HepG2 (cell line): ENCODE results near the gene LIMK2. TPM values are rescaled to one million over a fixed set of nuclear protein-coding genes. Genes with fewer than 3 reads are reported as not detected.

Source experiments
- ATAC-seq: fragments of 200-7000 bp; cut with Tn5 transposase; 3 replicates; pipeline ENCODE4 v1.9.1; 2020; ENCODE audit warnings: mild to moderate bottlenecking, moderate library complexity
- BruUV-seq: library from RNA; stranded (reverse); fragments of 400-500 nt; replicated peaks from 2 replicates; lab custom pipeline; 2021; lab: Mats Ljungman, UMichigan
- CTCF ChIA-PET: fragments of 300-600 bp; formaldehyde crosslinking; extraction: SDS; loops from one replicate; lab custom pipeline; 2021; ENCODE audit warnings: low total read pairs, inconsistent platforms, low intra/inter-chr PET ratio; lab: Yijun Ruan, JAX
- POLR2A ChIA-PET: fragments of 350-600 bp; sonication (Branson Sonifier 250); formaldehyde crosslinking; loops from one replicate; lab custom pipeline; 2020; ENCODE audit warnings: antibody characterized with exemption, inconsistent platforms; lab: Yijun Ruan, JAX
- DNase-seq: peaks from one replicate; pipeline ENCODE4 v3.0.0-alpha.2; 2015; ENCODE audit warnings: low spot score
- FAIRE-seq: peaks from 3 replicates; lab custom pipeline; 2011; peaks lifted over from hg19 to GRCh38; lab: Jason Lieb, UNC
- H2AFZ ChIP-seq: one replicate; pipeline ENCODE4 v1.6.1; 2011; ENCODE audit warnings: low read length, inconsistent platforms
- H3K27ac ChIP-seq: fragments of 300-600 bp; 3 replicates; pipeline ENCODE4 v1.8.0; 2011; ENCODE audit warnings: mixed run types, mild to moderate bottlenecking, mixed read lengths, low read length, inconsistent platforms; ENCODE audit not compliant: insufficient read depth; ENCODE audit errors: extremely low read length
- H3K27me3 ChIP-seq, 2 experiments: fragments of 200-600 bp in 1 of 2; 2 replicates in 1 of 2; 3 replicates in 1 of 2; pipeline versions ENCODE4 v1.6.0 to v1.8.0; 2011; ENCODE audit warnings: low read length in 2 of 2, mild to moderate bottlenecking in 2 of 2, moderate library complexity in 2 of 2, inconsistent platforms in 1 of 2; ENCODE audit not compliant: insufficient read depth in 2 of 2, control insufficient read depth in 1 of 2
- H3K36me3 ChIP-seq, 2 experiments: fragments of 200-600 bp in 1 of 2; replicated peaks in 1 of 2; 2 replicates in 1 of 2; 3 replicates in 1 of 2; pipeline versions ENCODE4 v1.5.1 to v1.8.0; 2011; ENCODE audit warnings: low read length in 2 of 2, inconsistent platforms in 1 of 2; ENCODE audit not compliant: insufficient read depth in 2 of 2, control insufficient read depth in 1 of 2
- H3K4me1 ChIP-seq: 2 replicates; pipeline ENCODE4 v1.5.1; 2012; ENCODE audit warnings: low read length, inconsistent platforms; ENCODE audit not compliant: insufficient read depth
- H3K4me2 ChIP-seq: 2 replicates; pipeline ENCODE4 v1.6.0; 2011; ENCODE audit warnings: low read depth, low read length, inconsistent platforms
- H3K4me3 ChIP-seq, 3 experiments: fragments of 200-600 bp in 1 of 3; sonication (generic), shearing (Covaris generic) in 1 of 3; replicated peaks in 1 of 3; 2 replicates each; pipeline ENCODE4 v1.5.1; 2011 to 2016; ENCODE audit warnings: low read length in 3 of 3, inconsistent platforms in 2 of 3, low read depth in 2 of 3, mild to moderate bottlenecking in 2 of 3, control low read depth in 1 of 3, mixed read lengths in 1 of 3; ENCODE audit not compliant: insufficient read depth in 1 of 3
- H3K79me2 ChIP-seq: one replicate; pipeline ENCODE4 v1.6.1; 2011; ENCODE audit warnings: low read length, inconsistent platforms; ENCODE audit not compliant: insufficient read depth
- H3K9ac ChIP-seq: 2 replicates; pipeline ENCODE4 v1.6.0; 2011; ENCODE audit warnings: mild to moderate bottlenecking, low read depth, low read length, inconsistent platforms; ENCODE audit not compliant: insufficient read depth
- H3K9me3 ChIP-seq: 2 replicates; pipeline ENCODE4 v1.5.1; 2012; ENCODE audit warnings: mild to moderate bottlenecking, low read length
- H4K20me1 ChIP-seq: 2 replicates; pipeline ENCODE4 v1.6.0; 2011; ENCODE audit warnings: inconsistent platforms, mild to moderate bottlenecking, low read length, moderate library complexity; ENCODE audit not compliant: insufficient read depth
- ARID2 ChIP-seq: sonication (generic); formaldehyde crosslinking; IDR thresholded peaks from 2 replicates; pipeline ENCODE4 v1.8.1; 2022; ENCODE audit warnings: mild to moderate bottlenecking, missing genetic modification reagents, borderline replicate concordance
- BRCA1 ChIP-seq: sonication (generic); formaldehyde crosslinking; IDR thresholded peaks from 2 replicates; pipeline ENCODE4 v1.4.0; 2020; ENCODE audit warnings: missing genetic modification reagents
- ELF4 ChIP-seq: sonication (generic); formaldehyde crosslinking; IDR thresholded peaks from 2 replicates; pipeline ENCODE4 v1.5.0; 2020; ENCODE audit warnings: missing genetic modification reagents, mild to moderate bottlenecking, moderate library complexity, borderline replicate concordance
- GLMP ChIP-seq: sonication (generic); formaldehyde crosslinking; IDR thresholded peaks from 2 replicates; pipeline ENCODE4 v1.9.0; 2021; ENCODE audit warnings: missing genetic modification reagents, mild to moderate bottlenecking, borderline replicate concordance
- GTF3A ChIP-seq: sonication (generic); formaldehyde crosslinking; conservative IDR thresholded peaks from 2 replicates; pipeline ENCODE4 v1.4.0; 2020; ENCODE audit warnings: mild to moderate bottlenecking, missing genetic modification reagents
- SATB2 ChIP-seq: sonication (generic); formaldehyde crosslinking; IDR thresholded peaks from 2 replicates; pipeline ENCODE4 v1.5.0; 2020; ENCODE audit warnings: missing genetic modification reagents
- SP5 ChIP-seq: IDR thresholded peaks from 2 replicates; pipeline ENCODE4 v1.6.1; 2016; ENCODE audit warnings: low read depth, borderline replicate concordance
- YEATS4 ChIP-seq: sonication (generic); formaldehyde crosslinking; IDR thresholded peaks from 2 replicates; pipeline ENCODE4 v1.4.0; 2020; ENCODE audit warnings: missing genetic modification reagents, borderline replicate concordance
- ZBTB25 ChIP-seq: IDR thresholded peaks from 2 replicates; pipeline ENCODE4 v1.6.1; 2018; ENCODE audit warnings: missing genetic modification reagents
- ZFP62 ChIP-seq: sonication (generic); formaldehyde crosslinking; IDR thresholded peaks from 2 replicates; pipeline ENCODE4 v1.4.0; 2020; ENCODE audit warnings: missing genetic modification reagents
- ZFP82 ChIP-seq: sonication (generic); formaldehyde crosslinking; IDR thresholded peaks from 2 replicates; pipeline ENCODE4 v1.5.1; 2020; ENCODE audit warnings: mild to moderate bottlenecking, missing genetic modification reagents, borderline replicate concordance
- ZFX ChIP-seq: sonication (generic); formaldehyde crosslinking; IDR thresholded peaks from 2 replicates; pipeline ENCODE4 v1.4.0; 2020; ENCODE audit warnings: mild to moderate bottlenecking, low read depth, missing genetic modification reagents, moderate library complexity
- WGBS: methylation state at CpG from one replicate; pipeline ENCODE4 v1.1.6; 2017; ENCODE audit warnings: low lambda C conversion rate; 5-methylcytosine and 5-hydroxymethylcytosine counted together
- in situ Hi-C: cut with HindIII; loops from 2 replicates; pipeline ENCODE4 v1.10.0; 2017; ENCODE audit warnings: low pct_unique_long_range_greater_than_20kb; ENCODE audit not compliant: extremely low pct_ligation_motif_present
- intact Hi-C: fragments of 100-400 bp; cut with micrococcal nuclease; formaldehyde crosslinking; loops from one replicate; pipeline ENCODE4 v1.10.0; 2022; ENCODE audit not compliant: unreplicated experiment
- polyA plus RNA-seq, 8 experiments: library from polyadenylated mRNA; depleted of rRNA in 3 of 8; stranded (reverse) in 7 of 8; unstranded in 1 of 8; fragments of >200 nt; fragmentation: Illumina TruSeq in 4 of 8; extraction: Trizol in 4 of 8; gene quantifications; 2 replicates each; pipeline versions ENCODE4 v1.2.1 to v1.2.3, GENCODE V29; 2011 to 2016; ENCODE audit warnings: low read depth in 4 of 8, missing spikeins in 1 of 8, mixed read lengths in 1 of 8; ENCODE audit not compliant: insufficient read depth in 1 of 8
- total RNA-seq, 5 experiments: library from RNA; depleted of rRNA; stranded (reverse); fragments of >200 nt; fragmentation: Illumina TruSeq; extraction: Trizol; gene quantifications; 2 replicates each; pipeline ENCODE4 v1.2.3, GENCODE V29; 2016; ENCODE audit warnings: low read depth in 1 of 5

LIMK2 gene
- total and polyA plus RNA-seq, 2 of the 13 experiments (the other 11 are each of a cell fraction or from before 2014, with no cell fraction given) = 20.9 to 29.8 TPM

- POLR2A ChIA-PET = no interaction called here
- H3K27ac ChIP-seq = no peak overlapping the region
These were observed 65.6 kb downstream of the LIMK2 start for GRCh38 chr22:31277741-31278140.

GRCh38 chr22:31278151-31278621 is 66.1 kb downstream of the LIMK2 start:
- H3K27ac ChIP-seq = no peak overlapping the region

More at GRCh38 chr22:31277741-31278140, 65.6 kb downstream of the LIMK2 start:
- no peaks in the 10 kb centered on the region for H3K4me1 ChIP-seq
- TF ChIP-seq BRCA1 = no peak
- no peak for TF ChIP-seq SP5 (CRISPR knock-in tag)
- no peak for TF ChIP-seq ZBTB25 (CRISPR knock-in tag)
- TF ChIP-seq ZFX (CRISPR knock-in tag) = no peak
- TF ChIP-seq SATB2 (CRISPR knock-in tag) = no peak
- no peak for TF ChIP-seq YEATS4
- no peak for TF ChIP-seq ARID2 (CRISPR knock-in tag)
- no peak for TF ChIP-seq GTF3A (CRISPR knock-in tag)
- TF ChIP-seq, all 625 proteins: peak for 0
- Histone ChIP-seq H3K9me3 (no peaks in the 10 kb centered on the region), H2AFZ (no peak overlapping the region), H4K20me1 (no peaks in the 10 kb centered on the region), H3K9ac (no peak overlapping the region), H3K27me3 (no peaks in the 10 kb centered on the region), H3K36me3 (peaks cover 25 to 50% of the 10 kb centered on the region in 2 experiments), H3K4me2 (no peak overlapping the region), H3K4me3 (no peak overlapping the region), H3K79me2 (no peaks in the 10 kb centered on the region)
- FAIRE-seq (no peak), DNase-seq (no peak), ATAC-seq (no peak)
- intact Hi-C loops (no loop called here), in situ Hi-C loops (no loop called here)
- CTCF ChIA-PET = no interaction called here
- over 99% methylated on average over 5 of the region's 5 CpGs for WGBS
- no TSS peak for BruUV-seq

More at GRCh38 chr22:31278151-31278621, 66.1 kb downstream of the LIMK2 start:
- POLR2A ChIA-PET = no interaction called here
- H3K9me3 ChIP-seq = no peaks in the 10 kb centered on the region
- intact Hi-C loops (no loop called here), in situ Hi-C loops (no loop called here)
- H3K36me3 ChIP-seq = peaks cover 24 to 46% of the 10 kb centered on the region in 2 experiments
- H3K9ac ChIP-seq = no peak overlapping the region
- TF ChIP-seq ZFP82 = no peak
- TF ChIP-seq ZFP62 = no peak
- TF ChIP-seq GLMP (CRISPR knock-in tag) = no peak
- no peak for TF ChIP-seq ELF4 (CRISPR knock-in tag)
- DNase-seq = no peak
- BruUV-seq = no TSS peak
- CTCF ChIA-PET = no interaction called here
- WGBS = 95% methylated on average over 9 of the region's 9 CpGs
- H4K20me1 ChIP-seq = no peaks in the 10 kb centered on the region
- FAIRE-seq = no peak
- H3K79me2 ChIP-seq = no peaks in the 10 kb centered on the region
- no peak overlapping the region for H2AFZ ChIP-seq
- ATAC-seq = no peak
- H3K4me2 ChIP-seq = no peak overlapping the region
- no peaks in the 10 kb centered on the region for H3K4me1 ChIP-seq
- no peaks in the 10 kb centered on the region for H3K27me3 ChIP-seq
- no peak overlapping the region for H3K4me3 ChIP-seq
